ENCODE data around the gene PTPRD. TPM values are rescaled to one million over a fixed set of nuclear protein-coding genes. Genes with fewer than 3 reads are reported as not detected.

PTPRD gene
- total RNA-seq, 2 donors from 2014 or later, result 60.1 to 75.7 TPM

DNA sequence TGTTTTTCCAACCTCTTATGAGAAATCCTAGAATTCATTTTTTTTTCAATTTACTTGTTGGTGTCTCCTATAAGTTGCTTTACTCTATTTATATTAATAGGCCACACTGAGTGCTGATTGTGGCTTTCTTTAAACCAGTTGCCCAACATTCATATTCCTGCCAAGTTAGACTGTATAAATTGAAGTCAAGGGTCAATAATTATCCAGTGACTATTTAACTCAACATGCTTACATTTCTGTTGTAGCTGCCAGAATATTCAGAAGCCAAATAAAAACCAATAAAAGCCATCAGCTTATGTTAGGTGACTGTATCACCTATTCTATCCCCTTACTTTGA, 169.0 kb downstream of the PTPRD start:
- TF ChIP-seq, protein P1, sequence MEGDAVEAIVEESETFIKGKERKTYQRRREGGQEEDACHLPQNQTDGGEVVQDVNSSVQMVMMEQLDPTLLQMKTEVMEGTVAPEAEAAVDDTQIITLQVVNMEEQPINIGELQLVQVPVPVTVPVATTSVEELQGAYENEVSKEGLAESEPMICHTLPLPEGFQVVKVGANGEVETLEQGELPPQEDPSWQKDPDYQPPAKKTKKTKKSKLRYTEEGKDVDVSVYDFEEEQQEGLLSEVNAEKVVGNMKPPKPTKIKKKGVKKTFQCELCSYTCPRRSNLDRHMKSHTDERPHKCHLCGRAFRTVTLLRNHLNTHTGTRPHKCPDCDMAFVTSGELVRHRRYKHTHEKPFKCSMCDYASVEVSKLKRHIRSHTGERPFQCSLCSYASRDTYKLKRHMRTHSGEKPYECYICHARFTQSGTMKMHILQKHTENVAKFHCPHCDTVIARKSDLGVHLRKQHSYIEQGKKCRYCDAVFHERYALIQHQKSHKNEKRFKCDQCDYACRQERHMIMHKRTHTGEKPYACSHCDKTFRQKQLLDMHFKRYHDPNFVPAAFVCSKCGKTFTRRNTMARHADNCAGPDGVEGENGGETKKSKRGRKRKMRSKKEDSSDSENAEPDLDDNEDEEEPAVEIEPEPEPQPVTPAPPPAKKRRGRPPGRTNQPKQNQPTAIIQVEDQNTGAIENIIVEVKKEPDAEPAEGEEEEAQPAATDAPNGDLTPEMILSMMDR (IDR thresholded peaks at IDR 0.05), result no peak
- no peaks in the 10 kb centered on the region for H3K36me3 ChIP-seq
- H3K27ac ChIP-seq, result no peak overlapping the region
- H3K4me1 ChIP-seq, result no peaks in the 10 kb centered on the region
- no peak for DNase-seq
- intact Hi-C loops (cut with DNase I), result no loop called here
- no peak overlapping the region for H3K4me3 ChIP-seq
- H3K27me3 ChIP-seq, result no peaks in the 10 kb centered on the region
- H3K9ac ChIP-seq (ENCODE audit: low read depth in 2 of 2, low read length in 2 of 2), result no peak overlapping the region
- no peaks in the 10 kb centered on the region for H3K9me3 ChIP-seq

DNA sequence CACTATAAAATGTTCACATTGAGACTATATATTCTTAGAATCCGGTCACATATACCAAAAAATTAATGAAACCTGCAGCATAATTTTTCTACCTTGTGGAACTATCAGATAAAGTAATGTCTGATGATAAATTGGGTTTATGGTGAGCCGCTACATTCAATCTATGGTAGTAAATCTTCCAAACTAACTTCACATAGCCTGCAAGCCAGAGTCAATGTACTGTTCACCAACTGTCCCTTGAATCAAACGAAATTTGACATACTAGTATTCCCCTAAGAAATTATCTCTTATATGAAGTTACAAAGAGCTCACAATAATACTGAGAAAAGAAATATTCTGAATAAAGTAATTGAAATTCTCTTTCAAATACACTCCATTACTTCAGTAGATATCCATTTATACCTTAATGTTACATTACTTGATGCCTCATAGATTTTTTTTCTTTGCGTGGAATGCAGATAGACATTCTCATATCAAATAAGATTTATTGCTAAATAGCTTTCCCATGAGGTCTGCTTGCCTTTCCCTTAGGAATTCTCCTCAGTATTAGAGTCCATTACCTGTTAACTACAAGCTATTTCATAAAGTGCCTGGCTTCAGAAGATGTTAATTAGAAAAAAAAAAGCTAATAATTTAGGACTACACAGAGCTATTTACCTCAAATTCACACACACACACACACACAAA, 169.5 kb downstream of the PTPRD start:
- Histone ChIP-seq H3K27ac (no peak overlapping the region), H3K9ac (ENCODE audit: low read depth in 2 of 2, low read length in 2 of 2) (no peak overlapping the region), H3K4me1 (no peaks in the 10 kb centered on the region), H3K27me3 (no peaks in the 10 kb centered on the region), H3K9me3 (no peaks in the 10 kb centered on the region), H3K4me3 (no peak overlapping the region), H3K36me3 (no peaks in the 10 kb centered on the region)
- DNase-seq, result no peak
- intact Hi-C loops (cut with DNase I), result no loop called here
- TF ChIP-seq, protein P1 (IDR thresholded peaks at IDR 0.05), result no peak

DNA sequence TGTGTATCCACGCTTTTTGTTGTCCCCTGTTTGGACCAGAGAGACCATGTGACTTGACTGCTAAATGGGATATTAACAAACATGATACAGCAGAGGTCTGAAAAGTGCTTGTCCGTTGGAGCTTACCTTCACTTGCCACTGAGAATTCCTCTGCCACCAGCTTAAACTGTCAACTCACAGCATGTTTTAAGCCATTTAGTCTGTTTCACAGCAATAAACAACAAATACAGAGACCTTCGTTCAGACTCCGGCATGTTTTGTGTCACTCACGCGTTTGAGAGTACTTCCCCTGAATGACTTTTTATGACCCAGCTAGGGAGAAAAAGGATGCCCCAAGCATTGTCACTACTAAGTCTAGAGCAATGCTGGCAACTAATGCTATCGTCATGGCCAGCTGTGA, 173.8 kb downstream of the PTPRD start:
- Histone ChIP-seq H3K4me1 (no peaks in the 10 kb centered on the region), H3K36me3 (no peaks in the 10 kb centered on the region), H3K27ac (no peak overlapping the region), H3K9ac (ENCODE audit: low read depth in 2 of 2, low read length in 2 of 2) (no peak overlapping the region), H3K27me3 (no peaks in the 10 kb centered on the region), H3K4me3 (no peak overlapping the region), H3K9me3 (no peaks in the 10 kb centered on the region)
- TF ChIP-seq, protein P1 (IDR thresholded peaks at IDR 0.05), result no peak
- no peak for DNase-seq
- intact Hi-C loops (cut with DNase I), result no loop called here

DNA sequence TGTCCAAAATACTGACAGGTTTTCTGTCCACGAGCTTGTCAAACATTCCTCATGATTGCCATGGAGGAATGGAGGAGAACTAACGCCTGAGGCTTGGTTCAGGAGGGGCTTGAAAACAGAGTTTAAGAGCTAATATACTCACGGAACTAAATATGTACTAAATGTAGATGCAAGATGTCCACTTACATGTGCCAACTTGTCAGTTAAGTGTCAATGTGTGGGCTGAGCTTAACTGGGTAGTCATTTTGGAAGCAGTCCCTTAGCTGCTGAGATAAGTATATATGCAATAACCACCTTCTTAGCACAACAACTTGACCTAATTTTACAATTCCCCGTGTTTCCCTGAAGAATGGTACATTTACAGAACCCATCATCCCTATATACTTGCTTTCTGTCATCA, 176.0 kb downstream of the PTPRD start:
- no peaks in the 10 kb centered on the region for H3K27me3 ChIP-seq
- no peak overlapping the region for H3K4me3 ChIP-seq
- no peak for DNase-seq
- TF ChIP-seq, protein P1 (IDR thresholded peaks at IDR 0.05), result no peak
- intact Hi-C loops (cut with DNase I), result no loop called here
- no peak overlapping the region for H3K9ac ChIP-seq (ENCODE audit: low read depth in 2 of 2, low read length in 2 of 2)
- no peak overlapping the region for H3K27ac ChIP-seq
- H3K9me3 ChIP-seq, result no peaks in the 10 kb centered on the region
- no peaks in the 10 kb centered on the region for H3K4me1 ChIP-seq
- no peaks in the 10 kb centered on the region for H3K36me3 ChIP-seq

DNA sequence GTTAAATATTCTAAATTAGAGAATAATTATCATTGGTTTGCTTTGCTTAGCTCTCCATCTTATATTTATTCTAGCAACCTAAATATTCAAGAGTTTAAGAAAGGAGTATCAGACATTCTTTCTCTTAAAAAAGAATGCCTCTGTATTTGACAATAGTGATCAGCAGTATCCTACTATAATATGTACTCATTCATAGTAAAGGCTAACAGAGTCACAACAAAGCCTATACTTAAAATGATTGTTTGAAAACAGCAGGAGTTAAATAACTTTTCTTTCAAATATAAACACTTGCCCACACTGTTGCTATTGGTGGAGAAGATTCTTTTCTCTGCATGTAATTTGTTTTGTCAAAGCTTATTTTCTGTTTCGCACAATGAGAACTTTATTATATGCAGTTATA, 178.4 kb downstream of the PTPRD start:
- intact Hi-C loops (cut with DNase I), result no loop called here
- H3K9ac ChIP-seq (ENCODE audit: low read depth in 2 of 2, low read length in 2 of 2), result no peak overlapping the region
- no peaks in the 10 kb centered on the region for H3K36me3 ChIP-seq
- no peak overlapping the region for H3K27ac ChIP-seq
- no peak for DNase-seq
- no peaks in the 10 kb centered on the region for H3K4me1 ChIP-seq
- TF ChIP-seq, protein P1 (IDR thresholded peaks at IDR 0.05), result no peak
- no peaks in the 10 kb centered on the region for H3K9me3 ChIP-seq
- no peaks in the 10 kb centered on the region for H3K27me3 ChIP-seq
- no peak overlapping the region for H3K4me3 ChIP-seq
